Measurements from ENCODE around the gene ARHGEF9. TPM values are rescaled to one million over a fixed set of nuclear protein-coding genes. Genes with fewer than 3 reads are reported as not detected.

ARHGEF9 gene
- total RNA-seq, 2 donors from 2014 or later = 18.5 to 21.6 TPM

GRCh38 chrX:63718010-63718694 is 66.9 kb downstream of the ARHGEF9 start:
- 100% methylated on average over 2 of the region's 2 CpGs for WGBS
- Histone ChIP-seq H3K4me3 (no peak overlapping the region), H3K4me1 (replicated peaks) (no peaks in the 10 kb centered on the region), H3K27me3 (replicated peaks; ENCODE audit: insufficient read depth) (no peaks in the 10 kb centered on the region), H3K9me3 (no peaks in the 10 kb centered on the region), H3K36me3 (no peaks in the 10 kb centered on the region), H3K27ac (no peak overlapping the region)
- TF ChIP-seq, protein P1, sequence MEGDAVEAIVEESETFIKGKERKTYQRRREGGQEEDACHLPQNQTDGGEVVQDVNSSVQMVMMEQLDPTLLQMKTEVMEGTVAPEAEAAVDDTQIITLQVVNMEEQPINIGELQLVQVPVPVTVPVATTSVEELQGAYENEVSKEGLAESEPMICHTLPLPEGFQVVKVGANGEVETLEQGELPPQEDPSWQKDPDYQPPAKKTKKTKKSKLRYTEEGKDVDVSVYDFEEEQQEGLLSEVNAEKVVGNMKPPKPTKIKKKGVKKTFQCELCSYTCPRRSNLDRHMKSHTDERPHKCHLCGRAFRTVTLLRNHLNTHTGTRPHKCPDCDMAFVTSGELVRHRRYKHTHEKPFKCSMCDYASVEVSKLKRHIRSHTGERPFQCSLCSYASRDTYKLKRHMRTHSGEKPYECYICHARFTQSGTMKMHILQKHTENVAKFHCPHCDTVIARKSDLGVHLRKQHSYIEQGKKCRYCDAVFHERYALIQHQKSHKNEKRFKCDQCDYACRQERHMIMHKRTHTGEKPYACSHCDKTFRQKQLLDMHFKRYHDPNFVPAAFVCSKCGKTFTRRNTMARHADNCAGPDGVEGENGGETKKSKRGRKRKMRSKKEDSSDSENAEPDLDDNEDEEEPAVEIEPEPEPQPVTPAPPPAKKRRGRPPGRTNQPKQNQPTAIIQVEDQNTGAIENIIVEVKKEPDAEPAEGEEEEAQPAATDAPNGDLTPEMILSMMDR (IDR thresholded peaks at IDR 0.05) = no peak
- TF ChIP-seq POLR2A (IDR thresholded peaks at IDR 0.05) = no peak
- TF ChIP-seq POLR2AphosphoS5 (IDR thresholded peaks at IDR 0.05) = no peak
- intact Hi-C loops (cut with DNase I) = no loop called here
- DNase-seq (ENCODE audit: low spot score) = no peak

DNA sequence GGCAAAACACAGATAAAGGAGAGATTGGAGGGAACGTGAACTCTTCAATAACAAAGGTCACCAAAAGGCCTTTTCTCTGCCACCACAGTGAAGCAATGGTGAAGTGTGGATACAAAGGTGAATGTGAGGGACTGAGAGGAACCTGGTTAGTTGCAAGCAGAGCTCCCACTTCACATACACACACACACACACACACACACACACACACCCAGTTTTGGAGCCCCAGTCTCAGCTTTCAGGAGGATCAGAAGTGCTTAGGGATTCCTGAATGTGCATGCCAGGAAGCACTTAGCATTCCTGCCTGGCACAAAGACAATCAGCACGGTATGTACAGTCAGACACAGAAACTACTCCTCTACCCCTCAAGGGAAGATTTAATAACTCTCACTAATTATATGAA is 71.5 kb downstream of the ARHGEF9 start:
- Histone ChIP-seq H3K27me3 (replicated peaks; ENCODE audit: insufficient read depth) (no peaks in the 10 kb centered on the region), H3K27ac (no peak overlapping the region), H3K36me3 (no peaks in the 10 kb centered on the region), H3K4me1 (replicated peaks) (no peaks in the 10 kb centered on the region), H3K9me3 (no peaks in the 10 kb centered on the region), H3K4me3 (no peak overlapping the region)
- intact Hi-C loops (cut with DNase I) = no loop called here
- no peak for TF ChIP-seq POLR2AphosphoS5 (IDR thresholded peaks at IDR 0.05)
- no peak for DNase-seq (ENCODE audit: low spot score)
- WGBS = 33% methylated on average over 2 of the region's 2 CpGs

- H3K27ac ChIP-seq = no peak overlapping the region
- no peaks in the 10 kb centered on the region for H3K9me3 ChIP-seq
- H3K27me3 ChIP-seq (replicated peaks; ENCODE audit: insufficient read depth) = no peaks in the 10 kb centered on the region
- intact Hi-C loops (cut with DNase I) = no loop called here
- H3K4me1 ChIP-seq (replicated peaks) = no peaks in the 10 kb centered on the region
- H3K36me3 ChIP-seq = no peaks in the 10 kb centered on the region
- no peak overlapping the region for H3K4me3 ChIP-seq
- WGBS = 87% methylated on average over 2 of the region's 2 CpGs
- DNase-seq (ENCODE audit: low spot score) = no peak
- TF ChIP-seq POLR2AphosphoS5 (IDR thresholded peaks at IDR 0.05) = no peak
These were observed 76.2 kb downstream of the ARHGEF9 start for GRCh38 chrX:63708801-63709200.

- no peaks in the 10 kb centered on the region for H3K4me1 ChIP-seq (replicated peaks)
- no peak overlapping the region for H3K27ac ChIP-seq
- no peak for DNase-seq (ENCODE audit: low spot score)
- no peaks in the 10 kb centered on the region for H3K9me3 ChIP-seq
- no peaks in the 10 kb centered on the region for H3K36me3 ChIP-seq
- no peaks in the 10 kb centered on the region for H3K27me3 ChIP-seq (replicated peaks; ENCODE audit: insufficient read depth)
- intact Hi-C loops (cut with DNase I) = no loop called here
- no peak overlapping the region for H3K4me3 ChIP-seq
- WGBS = 91% methylated on average over 1 of the region's 1 CpG
- TF ChIP-seq, protein P1 (IDR thresholded peaks at IDR 0.05) = no peak
- no peak for TF ChIP-seq POLR2AphosphoS5 (IDR thresholded peaks at IDR 0.05)
- TF ChIP-seq POLR2A (IDR thresholded peaks at IDR 0.05) = no peak
These were observed 82.5 kb downstream of the ARHGEF9 start for GRCh38 chrX:63702556-63702955.

DNA sequence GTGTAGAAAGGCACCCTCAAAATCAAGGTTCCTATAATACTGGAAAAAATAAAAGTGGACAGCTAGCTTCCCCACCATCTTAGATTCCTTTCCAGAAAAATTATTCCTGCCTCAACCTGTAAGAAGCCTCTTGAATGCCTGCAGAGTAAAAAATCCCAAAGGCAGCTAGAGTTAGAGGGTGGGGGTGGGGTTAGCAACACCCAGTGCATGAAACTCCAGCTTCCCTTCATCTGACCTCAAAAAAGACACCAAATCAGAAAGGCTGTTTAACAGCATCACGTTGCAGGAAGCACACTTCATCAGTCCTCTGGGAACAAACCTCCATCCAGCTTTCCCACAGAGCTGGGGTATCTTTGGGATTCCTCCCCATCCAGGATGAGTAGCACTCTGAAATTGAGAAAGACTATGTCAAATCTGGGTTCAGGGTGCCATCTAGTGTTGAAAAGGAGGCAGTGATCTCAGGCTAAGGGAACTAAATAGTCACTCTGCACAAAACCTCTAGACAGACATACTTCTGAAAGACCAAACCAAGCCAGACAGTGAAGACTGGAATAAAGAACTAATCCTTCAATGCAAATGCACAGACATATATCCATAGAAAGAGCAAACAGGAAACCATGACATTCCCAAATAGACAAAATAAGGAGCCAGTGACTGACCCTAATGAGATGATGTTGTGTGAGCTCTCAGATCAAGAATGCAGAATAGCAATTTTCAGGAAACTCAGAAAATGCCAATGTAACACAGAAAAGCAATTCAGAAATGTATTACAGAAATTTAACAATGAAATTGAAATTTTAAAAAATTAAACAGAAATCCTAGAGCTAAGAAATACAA is 97.9 kb downstream of the ARHGEF9 start:
- Histone ChIP-seq H3K9me3 (no peaks in the 10 kb centered on the region), H3K36me3 (no peaks in the 10 kb centered on the region), H3K4me1 (replicated peaks) (no peaks in the 10 kb centered on the region), H3K27ac (no peak overlapping the region), H3K4me3 (no peak overlapping the region), H3K27me3 (replicated peaks; ENCODE audit: insufficient read depth) (no peaks in the 10 kb centered on the region)
- TF ChIP-seq, protein P1 (IDR thresholded peaks at IDR 0.05) = peak in 3 of 4 experiments; percentile 15 to 38 (median 38)
- TF ChIP-seq POLR2A (IDR thresholded peaks at IDR 0.05) (no peak), POLR2AphosphoS5 (IDR thresholded peaks at IDR 0.05) (no peak)
- DNase-seq (ENCODE audit: low spot score) = no peak
- 0% methylated on average over 1 of the region's 1 CpG for WGBS
- intact Hi-C loops (cut with DNase I) = no loop called here
